PC-9 (cell line): ENCODE data around the gene SLC25A4.

Experiments
- CTCF ChIP-seq: fragments of 200-600 bp; sonication (generic); conservative IDR thresholded peaks from 2 replicates; pipeline ENCODE4 v1.6.1; 2017; ENCODE audit warnings: mixed run types, antibody characterized with exemption, mild to moderate bottlenecking, moderate library complexity
- EZH2 ChIP-seq: fragments of 200-600 bp; sonication (generic); IDR thresholded peaks from 2 replicates; pipeline ENCODE4 v1.8.0; 2017; ENCODE audit warnings: antibody characterized with exemption, low read depth

GRCh38 chr4:185144601-185145240 lies 1.7 kb downstream of the SLC25A4 start:
- TF ChIP-seq CTCF = no peak
- no peak for TF ChIP-seq EZH2
